ENCODE measurements around the gene TBC1D8B. TPM values are rescaled to one million over a fixed set of nuclear protein-coding genes. Genes with fewer than 3 reads are reported as not detected.

Gene TBC1D8B
- total RNA-seq, 4 donors from 2014 or later = 5.3 to 27.9 (median 10.0) TPM

- intact Hi-C loops (cut with DNase I; ENCODE audit: low total_unique reads) = no loop called here
- Histone ChIP-seq H3K9me3 (no peaks in the 10 kb centered on the region), H3K27ac (no peak overlapping the region), H3K4me1 (no peaks in the 10 kb centered on the region), H3K27me3 (no peaks in the 10 kb centered on the region), H3K4me3 (no peak overlapping the region), H3K36me3 (no peaks in the 10 kb centered on the region)
- no peak for DNase-seq
- no peak for TF ChIP-seq CTCF (IDR thresholded peaks at IDR 0.05)
- TF ChIP-seq POLR2A (IDR thresholded peaks at IDR 0.05) = no peak
Observed at GRCh38 chrX:106902684-106903083, 100.2 kb downstream of the TBC1D8B start.

GRCh38 chrX:106903291-106903824 lies 100.9 kb downstream of the TBC1D8B start, which contains the start of gene RIPPLY1:
Gene RIPPLY1, minus strand, starts transcription at chrX:106903341. Its CDS starts 54 bp downstream, at chrX:106903287.
- Histone ChIP-seq H3K36me3 (no peaks in the 10 kb centered on the region), H3K4me1 (no peaks in the 10 kb centered on the region), H3K9me3 (no peaks in the 10 kb centered on the region), H3K27ac (no peak within 1 kb of the TSS), H3K4me3 (no peak within 1 kb of the TSS), H3K27me3 (no peaks in the 10 kb centered on the region)
- intact Hi-C loops (cut with DNase I; ENCODE audit: low total_unique reads) = no loop called here
- DNase-seq = no peak
- TF ChIP-seq POLR2A (IDR thresholded peaks at IDR 0.05) = no peak
- no peak for TF ChIP-seq CTCF (IDR thresholded peaks at IDR 0.05)

GRCh38 chrX:106903856-106904528 lies 101.5 kb downstream of the TBC1D8B start:
- TF ChIP-seq POLR2A (IDR thresholded peaks at IDR 0.05) = no peak
- no peak for TF ChIP-seq CTCF (IDR thresholded peaks at IDR 0.05)
- Histone ChIP-seq H3K4me1 (no peaks in the 10 kb centered on the region), H3K27me3 (no peaks in the 10 kb centered on the region), H3K36me3 (no peaks in the 10 kb centered on the region), H3K4me3 (no peak overlapping the region), H3K9me3 (no peaks in the 10 kb centered on the region), H3K27ac (no peak overlapping the region)
- intact Hi-C loops (cut with DNase I; ENCODE audit: low total_unique reads) = no loop called here
- no peak for DNase-seq

GRCh38 chrX:106905064-106905708 lies 102.7 kb downstream of the TBC1D8B start:
- Histone ChIP-seq H3K27ac (no peak overlapping the region), H3K4me1 (no peaks in the 10 kb centered on the region), H3K4me3 (no peak overlapping the region), H3K36me3 (no peaks in the 10 kb centered on the region), H3K9me3 (no peaks in the 10 kb centered on the region), H3K27me3 (no peaks in the 10 kb centered on the region)
- intact Hi-C loops (cut with DNase I; ENCODE audit: low total_unique reads) = no loop called here
- no peak for TF ChIP-seq CTCF (IDR thresholded peaks at IDR 0.05)
- no peak for TF ChIP-seq POLR2A (IDR thresholded peaks at IDR 0.05)
- no peak for DNase-seq

GRCh38 chrX:106906361-106906760 lies 103.9 kb downstream of the TBC1D8B start:
- intact Hi-C loops (cut with DNase I; ENCODE audit: low total_unique reads) = no loop called here
- no peaks in the 10 kb centered on the region for H3K36me3 ChIP-seq
- no peaks in the 10 kb centered on the region for H3K27me3 ChIP-seq
- DNase-seq = no peak
- TF ChIP-seq CTCF (IDR thresholded peaks at IDR 0.05) (no peak), POLR2A (IDR thresholded peaks at IDR 0.05) (no peak)
- H3K4me1 ChIP-seq = no peaks in the 10 kb centered on the region
- H3K27ac ChIP-seq = no peak overlapping the region
- no peaks in the 10 kb centered on the region for H3K9me3 ChIP-seq
- H3K4me3 ChIP-seq = no peak overlapping the region

All from uterus (tissue), 4 donors.